Caco-2 (cell line): ENCODE results near the gene RPS6KC1. TPM values are rescaled to one million over a fixed set of nuclear protein-coding genes. Genes with fewer than 3 reads are reported as not detected.
"Not testable (repeated sequence)": the region's sequence is repeated elsewhere in the genome, so short reads cannot be mapped to it uniquely, and the experiment has no call there.

ENCODE experiments used
- BruUV-seq: library from RNA; stranded (reverse); fragments of 400-500 nt; replicated peaks from 2 replicates; lab custom pipeline; 2021; lab: Mats Ljungman, UMichigan
- CTCF ChIA-PET: fragments of 300-600 bp; sonication (Branson Sonifier 250); formaldehyde crosslinking; loops from one replicate; lab custom pipeline; 2022; ENCODE audit warnings: antibody characterized with exemption; lab: Charles Lee
- POLR2A ChIA-PET: fragments of 300-600 bp; sonication (Branson Sonifier 250); formaldehyde crosslinking; loops from one replicate; lab custom pipeline; 2022; ENCODE audit warnings: antibody characterized with exemption; lab: Charles Lee
- DNase-seq, 2 experiments: peaks; one replicate each; pipeline versions ENCODE4 v3.0.0 to v3.0.0-alpha.2; 2020 to 2022
- H3K27me3 ChIP-seq: replicated peaks from 2 replicates; pipeline ENCODE4 v1.6.0; 2011; ENCODE audit warnings: low read length; ENCODE audit not compliant: control insufficient read depth, insufficient read depth
- H3K36me3 ChIP-seq: 2 replicates; pipeline ENCODE4 v1.5.1; 2011; ENCODE audit warnings: low read length; ENCODE audit not compliant: control insufficient read depth, insufficient read depth
- H3K4me1 ChIP-seq: fragments of 250-450 bp; sonication (Bioruptor Pico); 2 replicates; pipeline ENCODE4 v1.5.1; 2020; ENCODE audit warnings: mild to moderate bottlenecking
- H3K4me3 ChIP-seq: 2 replicates; pipeline ENCODE4 v1.5.1; 2011; ENCODE audit warnings: low read depth, mild to moderate bottlenecking, control low read depth, low read length
- H3K9me3 ChIP-seq: fragments of 250-450 bp; sonication (Bioruptor Pico); 2 replicates; pipeline ENCODE4 v1.5.1; 2020; ENCODE audit warnings: mild to moderate bottlenecking, moderate library complexity
- H3K27ac Mint-ChIP-seq: one replicate; pipeline ENCODE4 v1.8.0; 2022; ENCODE audit warnings: mixed read lengths; ENCODE audit not compliant: unreplicated experiment
- H3K27me3 Mint-ChIP-seq: one replicate; pipeline ENCODE4 v1.8.0; 2022; ENCODE audit warnings: mixed read lengths; ENCODE audit not compliant: insufficient read depth, unreplicated experiment
- H3K36me3 Mint-ChIP-seq: one replicate; pipeline ENCODE4 v1.8.0; 2022; ENCODE audit warnings: mild to moderate bottlenecking, mixed read lengths; ENCODE audit not compliant: insufficient read depth, unreplicated experiment
- H3K4me1 Mint-ChIP-seq: one replicate; pipeline ENCODE4 v1.8.0; 2022; ENCODE audit warnings: low read depth, mixed read lengths; ENCODE audit not compliant: unreplicated experiment
- H3K4me3 Mint-ChIP-seq: one replicate; pipeline ENCODE4 v1.8.0; 2022; ENCODE audit warnings: mild to moderate bottlenecking, moderate library complexity, mixed read lengths; ENCODE audit not compliant: unreplicated experiment
- H3K9me3 Mint-ChIP-seq: one replicate; pipeline ENCODE4 v1.8.0; 2022; ENCODE audit warnings: mixed read lengths; ENCODE audit not compliant: unreplicated experiment
- CTCF ChIP-seq, 2 experiments: fragments of 200-600 bp in 1 of 2; IDR thresholded peaks; 1 replicate in 1 of 2; 2 replicates in 1 of 2; pipeline versions ENCODE4 v1.5.1 to v1.8.0; 2011 to 2022; ENCODE audit warnings: antibody characterized with exemption in 1 of 2, control low read depth in 1 of 2, inconsistent platforms in 1 of 2, low read depth in 1 of 2, low read length in 1 of 2, mild to moderate bottlenecking in 1 of 2, moderate library complexity in 1 of 2; ENCODE audit not compliant: insufficient read depth in 1 of 2, severe bottlenecking in 1 of 2, unreplicated experiment in 1 of 2
- intact Hi-C: fragments of 100-400 bp; cut with micrococcal nuclease; formaldehyde crosslinking; loops from one replicate; pipeline ENCODE4 v1.10.0; 2022; ENCODE audit not compliant: unreplicated experiment
- total RNA-seq: library from RNA; stranded (reverse); gene quantifications from 2 replicates; pipeline ENCODE4 v1.2.3, GENCODE V29; 2022

The RPS6KC1 gene
- total RNA-seq, 1 experiment from 2014 or later, result 16.4 TPM

GRCh38 chr1:213303286-213303685 lies 252.2 kb downstream of the RPS6KC1 start:
- Mint-ChIP-seq H3K4me3 (no peak overlapping the region), H3K9me3 (no peaks in the 10 kb centered on the region), H3K36me3 (peaks cover 6% of the 10 kb centered on the region), H3K27ac (no peak overlapping the region), H3K27me3 (no peaks in the 10 kb centered on the region), H3K4me1 (no peaks in the 10 kb centered on the region)
- H3K9me3 ChIP-seq, result peaks cover 4% of the 10 kb centered on the region; the same call in 1 of the 2 replicates
- POLR2A ChIA-PET, result no interaction called here
- CTCF ChIA-PET, result no interaction called here
- TF ChIP-seq CTCF (IDR thresholded peaks at IDR 0.05; ENCODE audit: insufficient read depth in 1 of 2, low read depth in 1 of 2, low read length in 1 of 2, severe bottlenecking in 1 of 2, unreplicated experiment in 1 of 2), result no peak
- BruUV-seq, result no TSS peak
- intact Hi-C loops, result no loop called here
- H3K36me3 ChIP-seq, result no peaks in the 10 kb centered on the region
- peaks cover 8% of the 10 kb centered on the region for H3K4me1 ChIP-seq
- no peak overlapping the region for H3K4me3 ChIP-seq
- H3K27me3 ChIP-seq, result no peaks in the 10 kb centered on the region
- DNase-seq, result peak; percentile 9 to 38

- no peaks in the 10 kb centered on the region for H3K4me1 ChIP-seq
- H3K36me3 ChIP-seq, result no peaks in the 10 kb centered on the region
- no peaks in the 10 kb centered on the region for H3K4me1 Mint-ChIP-seq
- no peaks in the 10 kb centered on the region for H3K9me3 Mint-ChIP-seq
- no peak overlapping the region for H3K4me3 Mint-ChIP-seq
- no peak overlapping the region for H3K27ac Mint-ChIP-seq
- H3K9me3 ChIP-seq, result peaks cover 7% of the 10 kb centered on the region
- intact Hi-C loops, result no loop called here
- no peaks in the 10 kb centered on the region for H3K36me3 Mint-ChIP-seq
- ChIA-PET POLR2A (no interaction called here), CTCF (no interaction called here)
- no peaks in the 10 kb centered on the region for H3K27me3 ChIP-seq
- no TSS peak for BruUV-seq
- no peak for DNase-seq
- no peak for TF ChIP-seq CTCF (IDR thresholded peaks at IDR 0.05; ENCODE audit: insufficient read depth in 1 of 2, low read depth in 1 of 2, low read length in 1 of 2, severe bottlenecking in 1 of 2, unreplicated experiment in 1 of 2)
- H3K27me3 Mint-ChIP-seq, result no peaks in the 10 kb centered on the region
- no peak overlapping the region for H3K4me3 ChIP-seq
Observed at GRCh38 chr1:213315571-213315970, 264.5 kb downstream of the RPS6KC1 start.

GRCh38 chr1:213318458-213318857 lies 267.4 kb downstream of the RPS6KC1 start:
- CTCF ChIA-PET, result interaction anchor here (0.6 to 0.7 kb wide), 2 partner anchors 32 to 867 kb away, joined by 3 to 5 read pairs; no protein-coding TSS in a partner anchor
- H3K27me3 ChIP-seq, POLR2A ChIA-PET, intact Hi-C loops, H3K9me3 ChIP-seq, H3K27me3 Mint-ChIP-seq, H3K36me3 ChIP-seq, H3K36me3 Mint-ChIP-seq, BruUV-seq, H3K4me1 Mint-ChIP-seq, H3K9me3 Mint-ChIP-seq, H3K4me3 Mint-ChIP-seq, H3K27ac Mint-ChIP-seq, H3K4me1 ChIP-seq, H3K4me3 ChIP-seq, DNase-seq: not testable (repeated sequence)
